Tibial artery (tissue), 4 donors: ENCODE results near the gene MED8.

Experiments
- DNase-seq, 2 donors: peaks; one replicate each; pipeline ENCODE4 v3.0.0-alpha.2; 2019
- H3K27ac ChIP-seq, 2 donors: fragments of 200-600 bp; sonication (generic) in 1 of 2; 1 replicate in 1 of 2; 2 replicates in 1 of 2; pipeline ENCODE4 v1.5.1; 2018 to 2019; ENCODE audit warnings: mild to moderate bottlenecking in 1 of 2
- H3K27me3 ChIP-seq, 2 donors: fragments of 200-600 bp; sonication (generic) in 1 of 2; one replicate each; pipeline versions ENCODE4 v1.5.1 to v1.6.0; 2016 to 2019
- H3K36me3 ChIP-seq, 3 donors: fragments of 200-600 bp; sonication (generic) in 2 of 3; one replicate each; pipeline ENCODE4 v1.5.1; 2016 to 2019; ENCODE audit warnings: mild to moderate bottlenecking in 2 of 3
- H3K4me1 ChIP-seq, 4 donors: fragments of 200-600 bp; sonication (generic) in 2 of 4; 1 replicate in 3 of 4; 2 replicates in 1 of 4; pipeline ENCODE4 v1.5.1; 2016 to 2019
- H3K4me3 ChIP-seq, 2 donors: fragments of 200-600 bp; sonication (generic) in 1 of 2; 1 replicate in 1 of 2; 2 replicates in 1 of 2; pipeline ENCODE4 v1.5.1; 2018 to 2019; ENCODE audit warnings: mild to moderate bottlenecking in 2 of 2
- H3K9me3 ChIP-seq, 3 donors: fragments of 200-600 bp; sonication (generic) in 1 of 3; one replicate each; pipeline ENCODE4 v1.5.1; 2016 to 2019
- intact Hi-C: fragments of 100-400 bp; cut with DNase I; formaldehyde crosslinking; loops from one replicate; pipeline ENCODE4 v1.15.0; 2023; ENCODE audit warnings: low total_unique reads
- TF ChIP-seq, protein P1 (sequence below), 2 experiments: fragments of 200-600 bp in 1 of 2; fragments of 450-650 bp in 1 of 2; IDR thresholded peaks; one replicate each; pipeline ENCODE4 v1.5.1; 2017 to 2019; ENCODE audit warnings: antibody characterized with exemption in 2 of 2, mild to moderate bottlenecking in 1 of 2, moderate library complexity in 1 of 2

Gene MED8

DNA sequence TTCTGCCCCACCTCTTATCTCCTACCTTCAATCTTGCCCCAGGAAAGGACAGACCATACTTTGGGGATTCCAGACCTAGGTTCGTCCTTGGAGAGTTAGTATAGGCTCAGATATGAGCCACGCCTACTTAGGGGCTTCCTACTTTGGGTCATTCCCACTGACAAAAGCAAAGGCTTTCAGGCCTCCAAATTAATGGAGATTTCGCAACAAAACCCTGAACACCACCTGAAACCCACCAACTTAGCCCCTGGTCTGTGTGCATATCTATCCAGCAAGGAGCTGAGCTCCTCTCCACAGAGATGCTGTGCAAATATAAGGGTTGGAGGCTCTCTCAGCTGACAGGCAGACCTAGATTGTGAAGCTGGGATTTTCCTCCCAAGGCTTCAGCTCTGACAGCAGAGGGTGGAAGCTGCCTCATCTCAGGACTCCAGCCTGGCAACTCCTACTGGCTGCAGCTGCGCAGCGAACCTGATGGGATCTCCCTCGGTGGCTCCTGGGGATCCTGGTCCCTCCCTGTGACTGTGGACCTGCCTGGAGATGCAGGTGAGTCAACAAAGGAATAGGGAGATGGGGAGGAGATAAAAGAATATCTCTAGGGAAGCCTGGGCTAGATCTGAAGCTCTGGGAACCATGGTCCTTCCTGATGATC, 49.9 kb downstream of the MED8 start:
- H3K36me3 ChIP-seq, result no peaks in the 10 kb centered on the region
- no peaks in the 10 kb centered on the region for H3K9me3 ChIP-seq
- H3K27me3 ChIP-seq, result no peaks in the 10 kb centered on the region
- intact Hi-C loops, result loop anchor here (10.0 kb wide), 1 partner anchor 415 kb away; no protein-coding TSS in a partner anchor
- peak in 1 of 2 donors; percentile 6 for DNase-seq
- no peak overlapping the region for H3K27ac ChIP-seq
- no peak overlapping the region for H3K4me3 ChIP-seq
- peaks cover 0 to 7% (median 0%) of the 10 kb centered on the region in 4 donors for H3K4me1 ChIP-seq
- TF ChIP-seq, protein P1, sequence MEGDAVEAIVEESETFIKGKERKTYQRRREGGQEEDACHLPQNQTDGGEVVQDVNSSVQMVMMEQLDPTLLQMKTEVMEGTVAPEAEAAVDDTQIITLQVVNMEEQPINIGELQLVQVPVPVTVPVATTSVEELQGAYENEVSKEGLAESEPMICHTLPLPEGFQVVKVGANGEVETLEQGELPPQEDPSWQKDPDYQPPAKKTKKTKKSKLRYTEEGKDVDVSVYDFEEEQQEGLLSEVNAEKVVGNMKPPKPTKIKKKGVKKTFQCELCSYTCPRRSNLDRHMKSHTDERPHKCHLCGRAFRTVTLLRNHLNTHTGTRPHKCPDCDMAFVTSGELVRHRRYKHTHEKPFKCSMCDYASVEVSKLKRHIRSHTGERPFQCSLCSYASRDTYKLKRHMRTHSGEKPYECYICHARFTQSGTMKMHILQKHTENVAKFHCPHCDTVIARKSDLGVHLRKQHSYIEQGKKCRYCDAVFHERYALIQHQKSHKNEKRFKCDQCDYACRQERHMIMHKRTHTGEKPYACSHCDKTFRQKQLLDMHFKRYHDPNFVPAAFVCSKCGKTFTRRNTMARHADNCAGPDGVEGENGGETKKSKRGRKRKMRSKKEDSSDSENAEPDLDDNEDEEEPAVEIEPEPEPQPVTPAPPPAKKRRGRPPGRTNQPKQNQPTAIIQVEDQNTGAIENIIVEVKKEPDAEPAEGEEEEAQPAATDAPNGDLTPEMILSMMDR (IDR thresholded peaks at IDR 0.05), result no peak

DNA sequence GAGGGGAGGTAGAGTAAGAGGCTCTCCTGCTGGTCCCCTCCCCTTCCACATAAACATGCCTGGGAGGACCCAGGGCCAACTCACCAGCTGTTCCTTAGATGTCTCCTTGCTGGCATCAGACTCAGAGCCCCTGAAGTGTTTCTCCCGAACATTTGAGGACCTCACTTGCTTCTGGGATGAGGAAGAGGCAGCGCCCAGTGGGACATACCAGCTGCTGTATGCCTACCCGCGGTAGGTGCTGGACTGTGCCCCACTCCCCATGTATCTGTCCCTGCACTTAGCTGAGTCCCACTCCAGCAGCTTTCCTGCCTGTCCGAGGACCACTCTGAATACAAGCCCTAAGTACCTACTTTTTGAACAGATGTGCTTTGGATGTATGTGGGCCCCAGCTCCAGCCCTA, 51.6 kb downstream of the MED8 start:
- Histone ChIP-seq H3K27ac (no peak overlapping the region), H3K27me3 (no peaks in the 10 kb centered on the region), H3K4me1 (no peaks in the 10 kb centered on the region), H3K36me3 (no peaks in the 10 kb centered on the region), H3K9me3 (no peaks in the 10 kb centered on the region), H3K4me3 (no peak overlapping the region)
- TF ChIP-seq, protein P1 (IDR thresholded peaks at IDR 0.05), result no peak
- intact Hi-C loops, result no loop called here
- DNase-seq, result no peak

DNA sequence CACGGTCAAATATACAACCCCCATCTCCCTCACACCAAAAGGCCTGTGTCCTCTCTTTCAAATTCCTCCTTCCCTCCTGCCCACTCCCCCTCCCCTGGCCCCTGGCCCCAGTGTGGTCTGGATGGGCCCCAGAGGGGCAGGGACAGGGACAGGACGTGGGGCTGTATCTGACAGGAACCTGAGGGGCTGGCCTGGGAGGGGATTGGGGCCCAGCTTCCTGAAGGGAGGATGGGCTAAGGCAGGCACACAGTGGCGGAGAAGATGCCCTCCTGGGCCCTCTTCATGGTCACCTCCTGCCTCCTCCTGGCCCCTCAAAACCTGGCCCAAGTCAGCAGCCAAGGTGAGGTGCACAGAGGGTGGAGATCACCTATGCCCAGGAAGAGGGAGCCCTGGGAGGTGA, 52.0 kb downstream of the MED8 start, which contains the start of gene MPL:
TSS of gene MPL (plus strand) at position 231 of the 400 bp plus-strand sequence. CDS start at position 262, 31 bp downstream.
- Histone ChIP-seq H3K9me3 (no peaks in the 10 kb centered on the region), H3K27ac (no peak within 1 kb of the TSS), H3K4me3 (no peak within 1 kb of the TSS), H3K4me1 (no peaks in the 10 kb centered on the region), H3K36me3 (no peaks in the 10 kb centered on the region), H3K27me3 (no peaks in the 10 kb centered on the region)
- peak in 1 of 2 donors; percentile 42 for DNase-seq
- intact Hi-C loops, result no loop called here
- TF ChIP-seq, protein P1 (IDR thresholded peaks at IDR 0.05), result no peak

DNA sequence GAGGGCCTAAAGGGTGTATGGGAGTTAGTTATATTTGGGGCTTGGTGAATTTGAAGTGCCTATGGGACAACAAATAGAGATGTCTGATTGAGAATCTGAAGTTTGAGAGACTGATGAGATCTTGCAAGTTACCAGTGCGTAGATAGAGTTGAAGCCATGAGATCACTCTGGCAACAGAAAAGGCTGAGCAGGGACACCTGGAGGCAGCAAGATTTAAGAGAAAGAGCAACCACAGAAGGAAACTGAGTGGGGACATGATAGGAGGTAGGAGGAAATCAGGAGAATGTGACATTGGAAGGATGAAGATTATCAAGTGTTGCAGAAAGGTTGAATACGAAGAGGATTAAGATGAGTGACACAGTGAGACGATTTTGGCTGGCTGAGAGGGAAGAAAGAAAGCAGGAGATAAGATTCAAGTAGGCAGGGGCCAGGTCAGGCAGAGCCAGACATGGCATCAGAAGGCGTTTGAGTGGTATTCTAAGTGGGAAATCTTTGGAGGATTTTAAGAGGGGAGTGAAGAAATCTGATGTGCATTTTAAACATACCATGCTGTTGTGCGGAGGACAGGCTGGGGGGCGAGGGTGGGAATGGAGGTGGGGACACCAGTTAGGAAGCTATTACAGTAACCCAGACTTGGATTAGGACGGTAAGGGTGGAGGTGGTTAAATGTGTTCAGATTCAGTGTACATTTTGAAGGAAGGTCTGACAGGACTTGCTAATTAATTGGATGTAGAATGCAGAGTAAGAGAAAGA, 55.0 kb downstream of the MED8 start:
- intact Hi-C loops, result no loop called here
- no peak overlapping the region for H3K4me3 ChIP-seq
- no peaks in the 10 kb centered on the region for H3K27me3 ChIP-seq
- TF ChIP-seq, protein P1 (IDR thresholded peaks at IDR 0.05), result no peak
- peak in 1 of 2 donors; percentile 12 for DNase-seq
- no peaks in the 10 kb centered on the region for H3K9me3 ChIP-seq
- H3K4me1 ChIP-seq, result peaks cover 0 to 9% (median 5%) of the 10 kb centered on the region in 4 donors
- H3K36me3 ChIP-seq, result no peaks in the 10 kb centered on the region
- H3K27ac ChIP-seq, result no peak overlapping the region
